IMR-90 (cell line): ENCODE measurements around the gene PES1. TPM values are rescaled to one million over a fixed set of nuclear protein-coding genes. Genes with fewer than 3 reads are reported as not detected.

Source experiments
- ATAC-seq: fragments of 200-7000 bp; cut with Tn5 transposase; 2 replicates; pipeline ENCODE4 v1.9.1; 2020; ENCODE audit warnings: low read depth, mild to moderate bottlenecking, moderate library complexity
- BruUV-seq: library from RNA; stranded (reverse); fragments of 400-500 nt; replicated peaks from 2 replicates; lab custom pipeline; 2021; lab: Mats Ljungman, UMichigan
- CTCF ChIA-PET: fragments of 300-600 bp; formaldehyde crosslinking; extraction: SDS; loops from one replicate; lab custom pipeline; 2021; ENCODE audit warnings: antibody characterized with exemption; lab: Yijun Ruan, JAX
- POLR2A ChIA-PET: fragments of 300-600 bp; sonication (Branson Sonifier 250); formaldehyde crosslinking; loops from one replicate; lab custom pipeline; 2022; ENCODE audit warnings: antibody characterized with exemption; ENCODE audit not compliant: unreplicated experiment; lab: Charles Lee
- DNase-seq: peaks from one replicate; pipeline ENCODE4 v3.0.0; 2013
- H2AFZ ChIP-seq: replicated peaks from 2 replicates; pipeline ENCODE3; 2013; ENCODE audit warnings: low read length, mild to moderate bottlenecking; ENCODE audit not compliant: poor library complexity
- H2AK5ac ChIP-seq: 2 replicates; pipeline ENCODE4 v1.6.1; 2013; ENCODE audit warnings: low read depth, low read length, inconsistent platforms
- H2AK9ac ChIP-seq: replicated peaks from 2 replicates; pipeline ENCODE3; 2013; ENCODE audit warnings: mild to moderate bottlenecking, low read depth, low read length, moderate library complexity; ENCODE audit not compliant: poor library complexity
- H2BK120ac ChIP-seq: 2 replicates; pipeline ENCODE4 v1.6.1; 2013; ENCODE audit warnings: low read depth, low read length, inconsistent platforms
- H2BK15ac ChIP-seq: 3 replicates; pipeline ENCODE4 v1.6.1; 2013; ENCODE audit warnings: low read depth, low read length, inconsistent platforms
- H2BK20ac ChIP-seq: 2 replicates; pipeline ENCODE4 v1.6.1; 2013; ENCODE audit warnings: low read depth, mild to moderate bottlenecking, inconsistent platforms, low read length, moderate library complexity
- H2BK5ac ChIP-seq: 2 replicates; pipeline ENCODE4 v1.6.1; 2013; ENCODE audit warnings: mild to moderate bottlenecking, low read depth, low read length, inconsistent platforms; ENCODE audit not compliant: poor library complexity, severe bottlenecking
- H3K14ac ChIP-seq: replicated peaks from 2 replicates; pipeline ENCODE4 v1.6.1; 2013; ENCODE audit warnings: low read depth, low read length, inconsistent platforms
- H3K18ac ChIP-seq: 2 replicates; pipeline ENCODE4 v1.6.1; 2013; ENCODE audit warnings: low read depth, low read length, control low read depth
- H3K23ac ChIP-seq: 2 replicates; pipeline ENCODE4 v1.6.1; 2013; ENCODE audit warnings: low read depth, low read length, inconsistent platforms
- H3K27ac ChIP-seq: 2 replicates; pipeline ENCODE4 v1.5.1; 2013; ENCODE audit warnings: mild to moderate bottlenecking, control low read depth, low read length; ENCODE audit not compliant: insufficient read depth
- H3K27me3 ChIP-seq: 2 replicates; pipeline ENCODE4 v1.6.1; 2013; ENCODE audit warnings: low read length; ENCODE audit not compliant: control insufficient read depth, insufficient read depth
- H3K36me3 ChIP-seq: 2 replicates; pipeline ENCODE4 v1.6.1; 2013; ENCODE audit warnings: low read length, mixed read lengths; ENCODE audit not compliant: control insufficient read depth, insufficient read depth
- H3K4ac ChIP-seq: 2 replicates; pipeline ENCODE4 v1.6.1; 2013; ENCODE audit warnings: low read depth, low read length, inconsistent platforms
- H3K4me1 ChIP-seq: 2 replicates; pipeline ENCODE4 v1.6.1; 2013; ENCODE audit warnings: low read length, mixed read lengths; ENCODE audit not compliant: control insufficient read depth, insufficient read depth
- H3K4me2 ChIP-seq: 2 replicates; pipeline ENCODE4 v1.6.1; 2013; ENCODE audit warnings: low read depth, mild to moderate bottlenecking, control low read depth, low read length, moderate library complexity
- H3K4me3 ChIP-seq: 2 replicates; pipeline ENCODE4 v1.5.1; 2013; ENCODE audit warnings: low read depth, mild to moderate bottlenecking, control low read depth, low read length, moderate library complexity; ENCODE audit not compliant: insufficient read depth
- H3K56ac ChIP-seq: 2 replicates; pipeline ENCODE4 v1.6.1; 2013; ENCODE audit warnings: low read length, inconsistent platforms; ENCODE audit not compliant: insufficient read depth; ENCODE audit errors: extremely low read depth
- H3K79me1 ChIP-seq, 2 experiments: 2 replicates each; pipeline ENCODE4 v1.6.1; 2013; ENCODE audit warnings: low read length in 2 of 2, inconsistent platforms in 1 of 2, low read depth in 1 of 2
- H3K9ac ChIP-seq: 2 replicates; pipeline ENCODE4 v1.6.1; 2013; ENCODE audit warnings: low read depth, low read length, control low read depth
- H3K9me1 ChIP-seq: 2 replicates; pipeline ENCODE4 v1.6.1; 2013; ENCODE audit warnings: low read length, inconsistent platforms; ENCODE audit not compliant: insufficient read depth
- H3K9me3 ChIP-seq: 2 replicates; pipeline ENCODE4 v1.6.1; 2013; ENCODE audit warnings: low read length; ENCODE audit not compliant: control insufficient read depth, insufficient read depth
- H4K20me1 ChIP-seq: 2 replicates; pipeline ENCODE4 v1.6.1; 2013; ENCODE audit warnings: low read length, inconsistent platforms; ENCODE audit not compliant: insufficient read depth
- H4K5ac ChIP-seq: 2 replicates; pipeline ENCODE4 v1.6.1; 2013; ENCODE audit warnings: mild to moderate bottlenecking, low read depth, low read length, control low read depth
- H4K8ac ChIP-seq, 2 experiments: 2 replicates each; pipeline ENCODE4 v1.6.1; 2013; ENCODE audit warnings: low read depth in 2 of 2, low read length in 2 of 2, control low read depth in 1 of 2, inconsistent platforms in 1 of 2
- H4K91ac ChIP-seq: 2 replicates; pipeline ENCODE4 v1.6.1; 2013; ENCODE audit warnings: low read depth, low read length, inconsistent platforms; ENCODE audit not compliant: insufficient read depth
- ELK1 ChIP-seq: fragments of 150-350 bp; IDR thresholded peaks from 2 replicates; pipeline ENCODE4 v1.6.1; 2016; ENCODE audit warnings: low read depth, mild to moderate bottlenecking, low read length, moderate library complexity, borderline replicate concordance
- MAFK ChIP-seq: IDR thresholded peaks from 2 replicates; pipeline ENCODE4 v1.6.1; 2012; ENCODE audit warnings: low read depth, low read length, improper control_type of control experiment
- MAZ ChIP-seq: IDR thresholded peaks from 2 replicates; pipeline ENCODE4 v1.6.1; 2012; ENCODE audit warnings: low read depth, mild to moderate bottlenecking, low read length, improper control_type of control experiment, moderate library complexity, borderline replicate concordance
- RFX5 ChIP-seq: IDR thresholded peaks from 2 replicates; pipeline ENCODE4 v1.8.0; 2012; ENCODE audit warnings: low read depth, mild to moderate bottlenecking, low read length, moderate library complexity
- WGBS, 2 experiments: methylation state at CpG; one replicate each; pipeline versions ENCODE4 v1.1.5 to v1.1.7; 2013; ENCODE audit warnings: missing lambda C conversion rate in 2 of 2; ENCODE audit not compliant: insufficient read length in 1 of 2; ENCODE audit errors: extremely low coverage in 2 of 2; 5-methylcytosine and 5-hydroxymethylcytosine counted together
- dilution Hi-C: fragments of 300-500 bp; cut with HindIII; formaldehyde crosslinking; loops from one replicate; pipeline ENCODE4 v1.14.3; 2018; ENCODE audit warnings: low sequenced_read_pairs; ENCODE audit not compliant: unreplicated experiment
- in situ Hi-C: fragments of 300-500 bp; cut with MboI; formaldehyde crosslinking; loops from 3 replicates; pipeline ENCODE4 v1.14.3; 2019; ENCODE audit warnings: low sequenced_read_pairs, inconsistent platforms, mixed read lengths
- intact Hi-C: fragments of 100-400 bp; cut with micrococcal nuclease; formaldehyde crosslinking; loops from 2 replicates; pipeline ENCODE4 v1.10.0; 2022
- polyA plus RNA-seq, 3 experiments: library from polyadenylated mRNA; depleted of rRNA; stranded (reverse); fragments of >200 nt; gene quantifications; 2 replicates each; pipeline ENCODE4 v1.2.3, GENCODE V29; 2012; ENCODE audit warnings: low replicate concordance in 1 of 3
- total RNA-seq: library from RNA; depleted of rRNA; stranded (reverse); fragments of >200 nt; gene quantifications from 2 replicates; pipeline ENCODE4 v1.2.3, GENCODE V29; 2012

PES1 gene
- total and polyA plus RNA-seq, 2 of the 4 experiments (the other 2 are of a cell fraction), result 120 to 142 TPM

DNA sequence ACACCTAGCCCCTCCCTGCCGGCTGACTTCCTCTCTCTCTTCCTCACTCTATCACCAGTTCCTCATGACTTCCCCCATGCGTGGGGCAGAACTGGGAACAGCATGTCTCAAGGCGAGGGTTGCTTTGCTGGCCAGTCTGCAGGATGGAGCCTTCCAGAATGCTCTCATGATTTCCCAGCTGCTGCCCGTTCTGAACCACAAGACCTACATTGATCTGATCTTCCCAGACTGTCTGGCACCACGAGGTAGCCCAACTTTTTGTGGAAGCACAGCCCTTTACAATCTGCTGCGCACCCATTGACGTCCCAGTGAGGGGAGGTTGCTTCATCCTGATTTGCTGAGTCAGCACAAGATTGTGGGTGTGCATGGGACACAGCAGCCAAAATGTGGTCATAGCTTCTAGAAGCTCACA lies 23.8 kb upstream of the PES1 start:
- no peak overlapping the region for H2BK15ac ChIP-seq
- dilution Hi-C loops (no loop called here), intact Hi-C loops (no loop called here), in situ Hi-C loops (loop anchor here (10.0 kb wide), 1 partner anchor 289 kb away; no protein-coding TSS in a partner anchor)
- 80% methylated on average over 2 of the region's 7 CpGs; no CpG with 5 or more reads in 1 of the 2 experiments for WGBS, 2 experiments
- no peak overlapping the region for H3K27ac ChIP-seq
- H2AK9ac ChIP-seq, result peak overlapping the region; percentile 55
- H3K14ac ChIP-seq, result no peak overlapping the region
- H3K56ac ChIP-seq, result no peak overlapping the region
- ChIA-PET CTCF (interaction anchor here (1.2 kb wide), 1 partner anchor 140 kb away, joined by 4 read pairs; no protein-coding TSS in a partner anchor), POLR2A (no interaction called here)
- no peak overlapping the region for H2BK5ac ChIP-seq
- H3K36me3 ChIP-seq, result no peaks in the 10 kb centered on the region
- no peak overlapping the region for H4K8ac ChIP-seq
- H4K20me1 ChIP-seq, result no peaks in the 10 kb centered on the region
- H3K27me3 ChIP-seq, result no peaks in the 10 kb centered on the region
- no peak overlapping the region for H2AFZ ChIP-seq
- H3K23ac ChIP-seq, result no peak overlapping the region
- no peak overlapping the region for H2AK5ac ChIP-seq
- no peak overlapping the region for H3K4me2 ChIP-seq
- H3K4me1 ChIP-seq, result no peaks in the 10 kb centered on the region
- no peak overlapping the region for H4K91ac ChIP-seq
- DNase-seq, result no peak
- H4K5ac ChIP-seq, result no peak overlapping the region
- no peak overlapping the region for H3K18ac ChIP-seq
- H3K9me3 ChIP-seq, result no peaks in the 10 kb centered on the region
- no TSS peak for BruUV-seq
- no peaks in the 10 kb centered on the region for H3K9me1 ChIP-seq
- H2BK120ac ChIP-seq, result no peak overlapping the region
- H3K4ac ChIP-seq, result no peak overlapping the region
- ATAC-seq, result no peak
- no peak overlapping the region for H3K9ac ChIP-seq
- no peaks in the 10 kb centered on the region for H3K79me1 ChIP-seq
- no peak for TF ChIP-seq RFX5
- TF ChIP-seq MAZ, result no peak
- TF ChIP-seq ELK1, result no peak
- TF ChIP-seq MAFK, result peak; percentile 100
- H2BK20ac ChIP-seq, result no peak overlapping the region
- no peak overlapping the region for H3K4me3 ChIP-seq
